Measurements from ENCODE around the gene CAMSAP1.

Gene CAMSAP1

GRCh38 chr9:135886147-135886981, 21.0 kb downstream of the CAMSAP1 start:
- H3K4me3 ChIP-seq (ENCODE audit: low read depth, low read length), result no peak overlapping the region
- TF ChIP-seq CTCF (conservative IDR thresholded peaks at IDR 0.05; ENCODE audit: low read depth, low read length), result no peak
- no peak for DNase-seq (ENCODE audit: low read depth)

- no peak for TF ChIP-seq CTCF (conservative IDR thresholded peaks at IDR 0.05; ENCODE audit: low read depth, low read length)
- DNase-seq (ENCODE audit: low read depth), result no peak
These were observed 22.1 kb downstream of the CAMSAP1 start for GRCh38 chr9:135885100-135885853.

GRCh38 chr9:135884328-135885035, 22.9 kb downstream of the CAMSAP1 start:
- no peak overlapping the region for H3K4me3 ChIP-seq (ENCODE audit: low read depth, low read length)
- no peak for TF ChIP-seq CTCF (conservative IDR thresholded peaks at IDR 0.05; ENCODE audit: low read depth, low read length)
- DNase-seq (ENCODE audit: low read depth), result peak; percentile 50

More at GRCh38 chr9:135885100-135885853, 22.1 kb downstream of the CAMSAP1 start:
- no peak overlapping the region for H3K4me3 ChIP-seq (ENCODE audit: low read depth, low read length)

DNA sequence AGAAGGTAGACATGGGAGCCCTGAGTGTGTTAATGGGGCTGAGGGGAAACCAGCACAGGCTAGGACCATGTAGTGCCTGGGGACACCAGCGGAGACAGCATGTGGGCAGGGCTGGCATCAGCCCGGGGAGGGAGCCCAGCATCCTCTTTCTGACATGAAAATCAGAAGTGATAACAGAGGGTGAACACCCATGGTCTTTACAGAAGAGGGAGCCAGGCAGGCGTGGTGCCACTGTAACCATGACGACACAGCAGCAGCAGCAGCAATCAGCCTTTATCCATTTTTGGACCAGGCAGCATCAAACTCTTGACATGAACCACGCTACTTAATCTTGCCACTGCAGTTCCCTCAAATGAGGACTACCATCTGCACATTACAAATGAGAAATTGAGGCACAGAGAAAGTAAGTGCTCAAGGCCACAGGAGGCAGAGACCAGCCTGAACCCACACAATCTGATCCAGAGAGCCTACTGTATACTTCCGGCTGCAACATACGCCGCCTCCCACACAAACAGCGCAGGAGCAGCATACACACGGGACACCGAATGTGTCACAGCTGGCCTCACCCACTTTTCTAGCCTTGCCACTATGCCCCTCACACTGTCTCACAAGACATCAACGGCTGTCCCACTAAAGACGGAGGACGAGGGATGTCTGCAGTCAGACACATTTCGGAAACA, 23.8 kb downstream of the CAMSAP1 start:
- DNase-seq (ENCODE audit: low read depth), result no peak
- TF ChIP-seq CTCF (conservative IDR thresholded peaks at IDR 0.05; ENCODE audit: low read depth, low read length), result no peak
- H3K4me3 ChIP-seq (ENCODE audit: low read depth, low read length), result no peak overlapping the region

DNA sequence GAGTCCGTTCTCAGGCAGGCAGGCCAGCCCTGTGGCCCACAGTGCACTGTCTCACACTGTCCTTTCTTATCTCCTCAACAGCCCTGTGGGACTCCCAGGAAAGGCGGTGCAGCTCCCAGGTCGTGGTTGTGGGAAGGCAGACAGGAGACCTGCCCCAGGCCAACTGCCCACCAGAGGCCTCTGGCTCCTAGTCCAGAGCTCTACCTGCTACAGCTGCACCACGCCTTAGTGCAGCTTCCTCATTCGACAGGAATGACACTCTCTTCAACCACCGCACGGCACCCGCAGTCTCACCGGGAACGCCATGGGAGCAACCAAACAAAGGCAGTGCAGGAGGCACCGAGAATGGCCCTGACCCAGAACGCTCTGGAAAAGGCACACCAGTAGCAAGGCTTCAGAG, 25.3 kb downstream of the CAMSAP1 start:
- TF ChIP-seq CTCF (conservative IDR thresholded peaks at IDR 0.05; ENCODE audit: low read depth, low read length), result no peak
- no peak overlapping the region for H3K4me3 ChIP-seq (ENCODE audit: low read depth, low read length)
- DNase-seq (ENCODE audit: low read depth), result no peak

- no peak for DNase-seq (ENCODE audit: low read depth)
- TF ChIP-seq CTCF (conservative IDR thresholded peaks at IDR 0.05; ENCODE audit: low read depth, low read length), result no peak
- no peak overlapping the region for H3K4me3 ChIP-seq (ENCODE audit: low read depth, low read length)
These were observed 26.9 kb downstream of the CAMSAP1 start for GRCh38 chr9:135880438-135880837.
